ENCODE measurements around the gene ZSCAN21.

GRCh38 chr7:100017300-100017699, 32.3 kb upstream of the ZSCAN21 start:
- TF ChIP-seq POLR2AphosphoS5 (IDR thresholded peaks at IDR 0.05; ENCODE audit: borderline replicate concordance, low read depth, low read length) (no peak), EZH2 (IDR thresholded peaks at IDR 0.05) (no peak), FOXP2 (optimal IDR thresholded peaks at IDR 0.05; ENCODE audit: control extremely low read depth, extremely low read length, insufficient read depth) (no peak)

All from SK-N-MC (cell line).